Activated T-helper 17 cell treated with anti-CD3 and anti-CD28 coated beads, Interleukin-2, amount 50 U/mL, for 72 hours (primary cell): ENCODE data around the gene TLN1. TPM values are rescaled to one million over a fixed set of nuclear protein-coding genes. Genes with fewer than 3 reads are reported as not detected.

Experiments
- ATAC-seq: fragments of 150-1000 bp; cut with Tn5 transposase; replicated peaks from 2 replicates; pipeline ENCODE4 v1.10.0; 2021; ENCODE audit warnings: mild to moderate bottlenecking, moderate library complexity
- H3K27ac Mint-ChIP-seq: one replicate; pipeline ENCODE4 v1.8.0; 2022; ENCODE audit warnings: mixed read lengths
- H3K27me3 Mint-ChIP-seq: one replicate; pipeline ENCODE4 v1.8.0; 2022; ENCODE audit warnings: mixed read lengths
- H3K36me3 Mint-ChIP-seq: one replicate; pipeline ENCODE4 v1.8.0; 2022; ENCODE audit warnings: low read depth, mild to moderate bottlenecking, mixed read lengths
- H3K4me1 Mint-ChIP-seq: one replicate; pipeline ENCODE4 v1.8.0; 2022; ENCODE audit warnings: mixed read lengths
- H3K4me3 Mint-ChIP-seq: one replicate; pipeline ENCODE4 v1.8.0; 2022; ENCODE audit warnings: mild to moderate bottlenecking, mixed read lengths
- H3K9me3 Mint-ChIP-seq: one replicate; pipeline ENCODE4 v1.8.0; 2022; ENCODE audit warnings: mixed read lengths
- total RNA-seq, 2 donors: library from RNA; stranded (reverse); gene quantifications; one replicate each; pipeline ENCODE4 v1.2.3, GENCODE V29; 2022

Gene TLN1
- total RNA-seq, 2 donors from 2014 or later: 293 to 458 TPM

DNA sequence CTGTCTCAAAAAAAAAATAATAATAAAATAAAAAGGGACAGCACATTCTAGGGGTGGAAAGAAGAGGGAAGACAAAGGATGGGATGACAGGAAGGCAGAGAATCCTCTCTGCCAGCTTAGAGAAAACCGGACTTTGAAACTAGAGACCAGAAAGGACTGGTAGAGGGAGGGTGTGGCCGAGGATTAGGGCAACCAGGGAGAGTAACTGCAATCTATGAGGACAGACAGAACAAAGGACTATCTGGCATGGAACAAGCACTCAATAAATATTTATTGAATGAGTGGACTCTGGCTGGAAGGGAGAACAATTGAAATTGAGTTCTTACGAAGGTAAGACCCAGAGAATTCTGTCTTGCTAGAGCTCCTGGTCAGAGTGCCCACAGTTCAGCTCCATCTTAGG is 14.6 kb upstream of the TLN1 start:
- Mint-ChIP-seq H3K9me3 (no peaks in the 10 kb centered on the region), H3K36me3 (peaks cover 69% of the 10 kb centered on the region), H3K27me3 (no peaks in the 10 kb centered on the region), H3K27ac (peak overlapping the region; percentile 83), H3K4me1 (peaks cover 46% of the 10 kb centered on the region), H3K4me3 (peak overlapping the region; percentile 92)
- no peak for ATAC-seq

DNA sequence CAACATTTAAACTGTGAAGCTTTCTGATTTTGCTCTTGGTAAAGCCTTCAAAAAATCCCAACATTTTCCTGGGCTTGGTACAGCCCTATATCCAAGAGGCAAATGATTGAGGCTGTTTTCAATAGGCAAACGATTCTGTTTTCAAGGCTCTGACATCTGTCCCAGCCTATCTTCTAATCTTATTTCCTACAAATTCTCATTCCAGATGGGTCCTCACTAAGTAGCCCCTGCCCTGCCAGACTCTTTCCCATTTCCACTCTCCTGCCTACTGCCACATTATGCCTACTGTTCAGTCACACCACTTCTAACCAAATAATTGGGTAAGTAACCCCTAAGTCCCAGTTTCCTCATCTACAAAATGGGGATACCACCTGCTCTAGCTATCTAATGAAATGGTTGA is 13.6 kb upstream of the TLN1 start:
- H3K4me1 Mint-ChIP-seq: peaks cover 47% of the 10 kb centered on the region
- no peaks in the 10 kb centered on the region for H3K9me3 Mint-ChIP-seq
- peak overlapping the region; percentile 31 for H3K27ac Mint-ChIP-seq
- peak overlapping the region; percentile 92 for H3K4me3 Mint-ChIP-seq
- ATAC-seq: no peak
- no peaks in the 10 kb centered on the region for H3K27me3 Mint-ChIP-seq
- peaks cover 73% of the 10 kb centered on the region for H3K36me3 Mint-ChIP-seq

DNA sequence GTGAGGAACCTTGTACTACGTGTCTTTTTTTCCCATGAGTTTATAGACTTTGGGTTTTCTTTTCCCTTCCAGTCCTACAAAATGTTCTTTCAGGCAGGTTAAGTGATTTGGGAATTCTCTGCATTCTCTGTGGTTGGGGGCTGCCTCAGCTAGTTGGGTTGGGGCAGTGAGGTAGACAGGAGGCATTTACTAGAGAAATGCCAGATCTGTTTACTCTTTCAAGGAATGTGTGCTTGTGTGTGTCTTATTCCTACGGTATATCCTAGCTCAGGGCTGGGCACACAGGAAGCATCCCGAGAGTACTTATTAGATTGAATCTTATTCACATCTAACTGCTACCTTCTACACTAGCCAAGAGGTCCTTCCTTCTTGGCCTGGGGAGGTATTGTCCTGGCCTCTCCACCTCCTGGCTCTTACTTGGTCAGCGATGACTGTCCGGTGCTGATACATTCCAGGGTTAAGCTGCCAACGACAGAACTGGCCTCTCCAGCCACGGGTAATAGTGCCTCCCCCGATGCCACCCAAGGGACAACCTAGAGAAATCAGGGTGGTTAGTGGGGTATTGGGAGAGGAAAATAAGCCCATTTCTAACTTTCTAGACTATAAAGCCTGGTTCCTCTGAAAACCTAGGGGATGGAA is 12.0 kb upstream of the TLN1 start:
- no peaks in the 10 kb centered on the region for H3K9me3 Mint-ChIP-seq
- peaks cover 77% of the 10 kb centered on the region for H3K36me3 Mint-ChIP-seq
- no peaks in the 10 kb centered on the region for H3K27me3 Mint-ChIP-seq
- H3K4me1 Mint-ChIP-seq: peaks cover 41% of the 10 kb centered on the region
- no peak overlapping the region for H3K4me3 Mint-ChIP-seq
- peak overlapping the region; percentile 29 for H3K27ac Mint-ChIP-seq
- no peak for ATAC-seq

DNA sequence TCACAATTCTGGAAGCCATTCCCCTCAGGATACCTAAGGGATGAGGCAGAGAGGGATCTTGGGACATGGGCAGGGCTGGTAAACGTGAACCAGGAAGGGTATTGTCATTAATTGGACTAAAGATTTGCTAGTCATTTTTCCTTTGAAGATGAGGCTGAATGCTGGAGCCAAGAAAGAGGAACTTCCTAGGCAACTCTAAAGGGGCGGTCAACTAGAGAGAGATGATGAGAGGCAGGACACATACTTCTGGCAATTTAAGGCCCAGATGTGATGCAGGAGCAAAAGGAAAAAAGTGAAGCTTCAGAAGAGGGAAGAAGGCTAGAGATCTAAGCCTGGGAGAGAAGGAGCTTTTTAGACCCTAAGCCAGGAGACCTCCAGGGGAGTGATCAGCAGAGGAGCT is 11.5 kb upstream of the TLN1 start:
- Mint-ChIP-seq H3K4me3 (no peak overlapping the region), H3K27me3 (no peaks in the 10 kb centered on the region), H3K4me1 (peaks cover 41% of the 10 kb centered on the region), H3K36me3 (peaks cover 83% of the 10 kb centered on the region), H3K27ac (peak overlapping the region; percentile 29), H3K9me3 (no peaks in the 10 kb centered on the region)
- ATAC-seq: no peak

DNA sequence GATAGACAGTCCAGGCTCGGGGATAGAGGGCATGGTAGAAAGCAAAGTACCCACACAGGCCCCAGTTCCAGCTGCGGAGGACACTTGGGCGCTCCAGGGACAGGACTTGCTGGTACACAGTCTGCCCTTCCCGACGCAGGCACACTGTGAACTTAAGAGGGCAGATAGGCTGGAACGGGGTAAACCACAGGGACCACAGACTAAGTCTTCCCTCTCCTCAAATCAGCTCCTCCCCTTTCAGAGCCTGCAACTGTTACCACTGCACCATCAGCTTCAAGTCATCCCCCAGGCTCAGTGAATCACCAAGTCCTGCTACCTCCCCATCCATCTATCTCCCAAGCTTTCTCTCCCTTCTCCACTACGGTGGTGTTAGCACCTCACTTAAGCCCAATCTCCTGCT is 9.7 kb upstream of the TLN1 start:
- Mint-ChIP-seq H3K27ac (peak overlapping the region; percentile 82), H3K4me3 (no peak overlapping the region), H3K36me3 (peaks cover 91% of the 10 kb centered on the region), H3K9me3 (no peaks in the 10 kb centered on the region), H3K4me1 (peaks cover 28% of the 10 kb centered on the region), H3K27me3 (no peaks in the 10 kb centered on the region)
- peak; percentile 79 for ATAC-seq

DNA sequence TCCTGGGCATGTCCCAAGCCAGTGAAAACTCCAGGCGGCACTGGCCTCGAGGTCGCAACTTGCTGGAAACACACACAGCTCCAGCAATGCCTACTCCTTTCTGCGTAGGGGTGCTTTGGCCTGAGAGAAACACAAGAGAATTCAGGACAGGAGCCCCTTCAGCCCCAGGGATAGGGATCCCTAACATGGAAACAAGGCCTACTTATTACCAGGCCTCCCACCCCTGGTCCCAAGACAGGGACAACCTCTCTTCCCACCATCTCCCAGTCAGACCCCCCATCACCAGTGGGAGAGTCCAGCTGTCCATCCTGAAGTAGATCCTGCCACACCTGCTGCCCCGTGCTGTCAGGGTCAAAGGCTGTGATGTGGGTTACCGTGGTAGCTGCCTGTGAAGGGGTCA is 8.2 kb upstream of the TLN1 start:
- Mint-ChIP-seq H3K4me1 (peaks cover 16% of the 10 kb centered on the region), H3K9me3 (no peaks in the 10 kb centered on the region), H3K4me3 (no peak overlapping the region), H3K36me3 (peaks cover 94% of the 10 kb centered on the region), H3K27ac (peak overlapping the region; percentile 62), H3K27me3 (no peaks in the 10 kb centered on the region)
- no peak for ATAC-seq

DNA sequence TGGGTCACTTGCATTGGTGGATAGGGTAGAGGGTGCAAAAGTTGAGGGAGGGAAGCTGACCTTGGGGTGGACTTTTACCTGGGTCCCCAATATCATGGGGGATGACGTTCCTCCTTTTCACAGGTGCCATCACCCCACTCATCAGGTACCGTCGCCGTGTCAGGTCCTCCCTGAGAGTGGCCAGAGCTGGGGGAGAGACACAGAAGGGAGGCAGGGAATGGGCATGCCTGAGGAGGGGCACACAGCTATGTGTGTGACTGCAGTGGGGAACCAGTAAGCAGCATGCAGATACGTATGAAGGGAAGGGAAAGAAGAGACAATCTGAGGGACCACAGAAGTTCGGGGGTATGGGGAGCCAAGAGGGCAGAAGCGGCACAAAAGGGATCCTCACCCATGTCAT is 6.9 kb upstream of the TLN1 start:
- Mint-ChIP-seq H3K36me3 (peaks cover 96% of the 10 kb centered on the region), H3K27ac (peak overlapping the region; percentile 62), H3K27me3 (no peaks in the 10 kb centered on the region), H3K4me1 (peaks cover 20% of the 10 kb centered on the region), H3K9me3 (no peaks in the 10 kb centered on the region), H3K4me3 (no peak overlapping the region)
- ATAC-seq: no peak

DNA sequence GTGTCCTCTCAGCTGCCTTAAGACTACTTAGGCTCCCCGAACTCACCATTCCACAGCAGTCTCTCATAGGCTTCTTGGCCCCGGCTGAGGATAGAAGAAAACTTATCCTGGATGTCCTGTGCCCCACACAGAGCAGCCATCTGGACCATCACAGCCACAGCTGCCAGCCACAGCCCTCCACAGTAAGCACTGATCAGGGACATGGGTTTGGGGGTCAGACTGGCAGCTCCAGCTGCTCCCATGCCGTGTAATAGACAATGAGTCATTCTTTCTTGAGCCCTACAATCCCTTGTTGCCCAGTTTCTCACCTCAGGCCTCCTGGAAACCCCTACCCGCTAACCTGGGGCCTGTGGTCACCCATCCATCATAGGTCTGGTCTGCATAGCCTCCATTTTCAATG is 6.2 kb upstream of the TLN1 start:
- Mint-ChIP-seq H3K9me3 (no peaks in the 10 kb centered on the region), H3K27me3 (no peaks in the 10 kb centered on the region), H3K4me1 (peaks cover 13% of the 10 kb centered on the region), H3K4me3 (no peak overlapping the region), H3K27ac (peak overlapping the region; percentile 62), H3K36me3 (peaks cover 90% of the 10 kb centered on the region)
- ATAC-seq: no peak

DNA sequence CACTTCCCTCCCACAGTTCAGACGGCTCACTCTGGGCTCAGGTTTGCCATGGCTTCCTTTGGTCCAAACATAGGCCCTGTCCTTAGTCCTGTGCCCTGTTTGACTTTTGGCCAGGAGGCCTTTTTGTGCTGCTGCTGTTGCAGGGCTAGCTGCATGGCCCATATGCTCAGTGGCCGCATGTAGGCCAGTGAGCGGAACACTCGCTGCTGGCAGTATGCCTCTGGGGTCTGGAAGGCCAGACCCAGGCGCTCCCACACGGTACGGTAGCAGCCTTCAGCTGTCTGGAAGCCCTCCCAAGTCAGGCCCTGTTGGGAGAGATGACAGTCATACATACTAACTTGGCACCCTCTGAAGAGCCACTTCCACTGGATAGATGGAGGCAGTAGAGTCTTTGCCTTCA is 5.1 kb upstream of the TLN1 start:
- H3K4me3 Mint-ChIP-seq: no peak overlapping the region
- no peak for ATAC-seq
- peaks cover 10% of the 10 kb centered on the region for H3K4me1 Mint-ChIP-seq
- H3K36me3 Mint-ChIP-seq: peaks cover 80% of the 10 kb centered on the region
- no peaks in the 10 kb centered on the region for H3K27me3 Mint-ChIP-seq
- H3K9me3 Mint-ChIP-seq: no peaks in the 10 kb centered on the region
- H3K27ac Mint-ChIP-seq: no peak overlapping the region

DNA sequence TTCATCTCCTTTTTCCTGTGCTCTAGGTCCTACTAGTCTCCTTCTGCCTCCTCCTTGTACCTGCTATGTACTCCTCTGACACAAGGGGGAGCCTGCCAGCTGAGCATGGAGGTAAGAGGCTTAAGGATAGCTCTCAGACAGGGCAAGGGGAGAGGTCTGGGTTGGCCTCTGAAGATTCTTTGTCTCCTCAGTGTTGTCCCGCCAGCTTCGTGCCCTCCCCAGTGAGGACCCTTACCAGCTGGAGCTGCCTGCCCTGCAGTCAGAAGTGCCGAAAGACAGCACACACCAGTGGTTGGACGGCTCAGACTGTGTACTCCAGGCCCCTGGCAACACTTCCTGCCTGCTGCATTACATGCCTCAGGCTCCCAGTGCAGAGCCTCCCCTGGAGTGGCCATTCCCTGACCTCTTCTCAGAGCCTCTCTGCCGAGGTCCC is 4.2 kb upstream of the TLN1 start:
- no peaks in the 10 kb centered on the region for H3K27me3 Mint-ChIP-seq
- H3K4me1 Mint-ChIP-seq: peaks cover 4% of the 10 kb centered on the region
- ATAC-seq: no peak
- H3K36me3 Mint-ChIP-seq: peaks cover 71% of the 10 kb centered on the region
- no peaks in the 10 kb centered on the region for H3K9me3 Mint-ChIP-seq
- no peak overlapping the region for H3K4me3 Mint-ChIP-seq
- H3K27ac Mint-ChIP-seq: no peak overlapping the region

DNA sequence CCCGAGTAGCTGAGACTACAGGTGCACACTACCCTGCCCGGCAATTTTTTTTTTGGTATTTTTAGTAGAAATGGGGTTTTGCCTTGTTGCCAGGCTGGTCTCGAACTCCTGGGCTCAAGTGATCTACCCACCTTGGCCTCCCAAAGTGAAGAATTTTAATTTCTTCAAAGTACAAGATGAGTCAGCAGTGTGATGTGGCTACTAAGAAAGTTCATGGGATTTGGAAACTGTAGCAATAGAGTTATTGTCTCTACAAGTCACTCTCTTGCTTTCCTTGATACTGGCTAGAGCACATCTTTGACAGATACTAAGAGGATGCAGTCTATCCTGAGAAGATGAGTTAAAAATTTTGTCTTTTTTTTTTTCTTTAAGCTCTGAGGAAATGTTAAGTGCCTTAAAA is 2.1 kb upstream of the TLN1 start:
- ATAC-seq: no peak

DNA sequence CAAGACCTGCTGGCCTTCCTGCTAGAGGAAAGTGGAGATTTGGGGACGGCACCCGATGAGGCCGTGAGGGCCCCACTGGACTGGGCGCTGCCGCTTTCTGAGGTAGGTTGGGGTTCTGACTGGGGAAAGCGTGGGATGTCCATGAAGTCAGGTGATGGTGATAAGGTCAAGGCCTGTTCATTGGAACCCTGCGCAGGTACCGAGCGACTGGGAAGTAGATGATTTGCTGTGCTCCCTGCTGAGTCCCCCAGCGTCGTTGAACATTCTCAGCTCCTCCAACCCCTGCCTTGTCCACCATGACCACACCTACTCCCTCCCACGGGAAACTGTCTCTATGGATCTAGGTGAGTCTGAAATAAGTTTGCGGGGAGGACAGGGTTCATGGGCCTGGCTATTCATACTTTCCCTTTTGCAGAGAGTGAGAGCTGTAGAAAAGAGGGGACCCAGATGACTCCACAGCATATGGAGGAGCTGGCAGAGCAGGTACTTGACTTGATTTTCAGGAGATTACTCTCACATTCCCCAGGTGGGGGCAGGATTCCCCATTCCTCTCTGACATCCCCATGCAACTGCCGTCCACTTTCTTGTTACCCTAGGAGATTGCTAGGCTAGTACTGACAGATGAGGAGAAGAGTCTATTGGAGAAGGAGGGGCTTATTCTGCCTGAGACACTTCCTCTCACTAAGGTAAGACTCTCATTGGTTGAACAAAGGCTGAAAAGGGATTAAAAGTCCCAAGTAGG is 976 bp upstream of the TLN1 start:
- peak; percentile 31 for ATAC-seq
- H3K9me3 Mint-ChIP-seq: no peaks in the 10 kb centered on the region
- no peaks in the 10 kb centered on the region for H3K27me3 Mint-ChIP-seq
- H3K36me3 Mint-ChIP-seq: peaks cover 42% of the 10 kb centered on the region
- no peak overlapping the region for H3K4me3 Mint-ChIP-seq
- no peak overlapping the region for H3K27ac Mint-ChIP-seq
- peaks cover 4% of the 10 kb centered on the region for H3K4me1 Mint-ChIP-seq

More for the DNA sequence above, 2.1 kb upstream of the TLN1 start:
- no peak overlapping the region for H3K4me3 Mint-ChIP-seq
- H3K27me3 Mint-ChIP-seq: no peaks in the 10 kb centered on the region
- H3K4me1 Mint-ChIP-seq: peaks cover 4% of the 10 kb centered on the region
- no peaks in the 10 kb centered on the region for H3K9me3 Mint-ChIP-seq
- H3K27ac Mint-ChIP-seq: no peak overlapping the region
- H3K36me3 Mint-ChIP-seq: peaks cover 53% of the 10 kb centered on the region

DNA sequence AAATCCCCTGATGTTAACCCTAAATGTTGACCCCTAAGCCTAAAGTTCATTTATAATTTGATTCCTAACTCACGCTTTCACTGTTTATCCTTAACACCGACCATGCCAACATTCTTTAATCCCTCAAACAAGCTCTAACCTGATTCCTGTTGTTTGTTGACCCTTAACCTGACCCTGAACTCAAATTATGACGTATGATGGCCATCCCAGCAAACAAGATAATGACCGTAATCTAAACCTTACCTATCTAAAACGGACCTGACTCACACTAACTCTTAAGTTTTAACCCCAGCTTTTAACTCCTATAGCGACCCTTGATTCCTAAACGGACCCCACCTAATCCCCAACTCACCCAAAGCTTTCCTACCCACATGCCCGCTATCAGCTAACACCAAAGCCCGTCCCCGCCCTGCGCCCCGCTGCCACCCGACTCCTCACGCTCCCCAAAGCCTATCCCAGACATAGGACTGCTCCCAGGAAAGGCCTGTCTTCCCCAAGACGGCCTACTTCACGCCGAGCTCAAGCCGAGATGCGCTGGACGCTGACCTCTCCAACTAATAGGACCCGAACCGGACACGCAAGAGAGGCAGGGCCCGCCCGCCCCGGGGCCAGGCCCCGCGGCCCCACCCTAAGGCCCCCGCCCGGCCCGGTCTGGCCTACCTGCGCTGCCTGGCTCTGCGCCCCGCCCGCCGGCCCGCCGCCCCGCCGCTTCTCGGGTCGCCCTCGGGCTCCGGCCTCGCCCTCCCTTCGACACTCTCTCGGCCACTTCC is 395 bp downstream of the TLN1 start:
- Mint-ChIP-seq H3K4me3 (no peak overlapping the region), H3K27me3 (no peaks in the 10 kb centered on the region), H3K4me1 (peaks cover 9% of the 10 kb centered on the region), H3K9me3 (no peaks in the 10 kb centered on the region), H3K27ac (no peak overlapping the region), H3K36me3 (peaks cover 28% of the 10 kb centered on the region)
- no peak for ATAC-seq

DNA sequence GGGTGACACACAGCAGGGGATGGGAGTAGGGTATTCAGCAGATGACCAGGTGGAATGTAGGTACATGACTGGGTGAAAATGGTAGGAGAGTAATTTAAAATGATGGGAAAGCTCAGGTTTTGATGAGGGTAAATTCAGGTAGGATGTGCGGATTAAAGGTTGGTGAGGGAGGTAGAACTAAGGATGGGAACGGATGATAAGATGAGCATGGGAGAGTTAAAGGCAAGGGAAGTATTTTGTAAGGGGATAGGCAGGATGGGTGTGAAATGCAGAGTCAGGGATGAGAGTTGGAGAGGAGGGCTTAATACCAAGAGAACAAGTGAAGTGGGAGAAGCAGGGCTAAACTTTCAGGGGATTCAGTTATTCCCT is 1.5 kb downstream of the TLN1 start:
- Mint-ChIP-seq H3K27ac (no peak overlapping the region), H3K36me3 (peaks cover 17% of the 10 kb centered on the region), H3K9me3 (no peaks in the 10 kb centered on the region), H3K4me1 (peaks cover 13% of the 10 kb centered on the region), H3K4me3 (no peak overlapping the region), H3K27me3 (no peaks in the 10 kb centered on the region)
- no peak for ATAC-seq
